Measurements from ENCODE around the gene TOMM20.

TOMM20 gene

DNA sequence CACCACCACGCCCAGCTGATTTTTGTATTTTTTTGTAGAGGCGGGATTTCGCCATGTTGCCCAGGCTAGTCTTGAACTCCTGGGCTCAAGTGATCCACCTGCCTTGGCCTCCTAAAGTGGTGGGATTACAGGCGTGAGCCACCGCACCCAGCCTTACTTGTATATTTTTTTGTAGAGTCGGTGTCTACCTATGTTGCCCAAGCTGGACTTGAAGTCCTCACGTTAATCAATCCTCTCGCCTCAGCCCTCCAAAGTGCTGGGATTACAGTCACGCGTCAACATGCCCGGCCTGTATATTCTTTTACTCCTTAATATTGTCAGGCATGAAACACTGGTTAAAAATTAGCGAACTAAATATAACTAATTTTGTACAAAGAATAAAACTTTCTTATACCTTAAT, 5.5 kb upstream of the TOMM20 start:
- DNase-seq (ENCODE audit: low spot score): no peak

DNA sequence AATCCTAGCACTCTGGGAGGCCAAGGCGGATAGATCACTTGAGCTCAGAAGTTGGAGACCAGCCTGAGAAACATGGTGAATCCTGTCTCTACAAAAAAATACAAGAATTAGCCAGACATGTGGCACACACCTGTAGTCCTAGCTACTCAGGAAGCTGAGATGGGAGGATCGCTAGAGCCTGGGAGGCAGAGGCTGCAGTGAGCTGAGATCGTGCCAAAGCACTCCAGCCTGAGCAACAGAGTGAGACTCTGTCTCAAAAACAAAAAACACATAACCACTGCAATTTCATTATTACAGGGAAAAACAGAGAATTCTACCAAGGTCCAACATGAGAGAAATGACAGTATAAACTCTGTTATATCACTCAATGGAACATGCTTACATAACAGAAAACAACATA, 4.4 kb upstream of the TOMM20 start:
- no peak for DNase-seq (ENCODE audit: low spot score)

DNA sequence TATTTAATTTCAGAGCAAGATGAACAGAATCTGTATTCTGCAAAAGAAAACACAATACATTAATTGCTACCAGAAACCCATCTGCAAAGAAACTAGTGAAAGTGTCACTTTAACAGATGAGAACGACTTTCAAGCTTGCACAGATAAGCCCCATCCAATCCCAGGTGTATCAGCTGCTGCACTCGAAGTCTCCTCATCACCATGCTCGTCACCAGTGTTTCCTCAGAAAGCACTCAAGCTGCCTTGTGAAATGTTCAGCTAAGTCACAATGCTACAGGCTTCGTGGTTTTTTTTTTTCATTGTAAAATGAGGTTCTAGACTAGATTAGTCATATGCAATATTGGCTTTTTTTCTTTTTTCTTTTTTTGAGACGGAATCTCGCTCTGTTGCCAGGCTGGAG, 3.3 kb upstream of the TOMM20 start:
- no peak for DNase-seq (ENCODE audit: low spot score)

DNA sequence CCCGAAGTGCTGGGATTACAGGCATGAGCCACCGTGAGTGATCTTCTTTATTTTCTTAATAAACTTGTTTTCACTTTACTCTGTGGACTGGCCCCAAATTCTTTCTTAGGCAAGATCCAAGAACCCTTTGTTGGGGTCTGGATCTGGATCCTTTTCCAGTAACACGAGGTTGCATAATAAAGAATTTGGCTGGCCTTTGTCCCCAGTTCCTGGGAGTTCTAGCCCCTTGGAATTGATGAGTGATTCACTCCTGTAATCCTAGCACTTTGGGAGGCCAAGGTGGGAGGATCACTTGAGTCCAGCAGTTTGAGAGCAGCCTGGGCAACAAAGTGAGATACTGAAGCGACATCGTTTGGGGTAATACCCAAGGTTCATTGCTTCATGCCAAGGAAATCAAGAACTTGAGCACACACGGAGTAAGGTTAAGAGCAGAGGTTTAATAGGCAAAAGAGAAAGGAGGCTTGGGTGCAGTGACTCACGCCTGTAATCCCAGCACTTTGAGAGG, 2.2 kb upstream of the TOMM20 start:
- no peak for DNase-seq (ENCODE audit: low spot score)

DNA sequence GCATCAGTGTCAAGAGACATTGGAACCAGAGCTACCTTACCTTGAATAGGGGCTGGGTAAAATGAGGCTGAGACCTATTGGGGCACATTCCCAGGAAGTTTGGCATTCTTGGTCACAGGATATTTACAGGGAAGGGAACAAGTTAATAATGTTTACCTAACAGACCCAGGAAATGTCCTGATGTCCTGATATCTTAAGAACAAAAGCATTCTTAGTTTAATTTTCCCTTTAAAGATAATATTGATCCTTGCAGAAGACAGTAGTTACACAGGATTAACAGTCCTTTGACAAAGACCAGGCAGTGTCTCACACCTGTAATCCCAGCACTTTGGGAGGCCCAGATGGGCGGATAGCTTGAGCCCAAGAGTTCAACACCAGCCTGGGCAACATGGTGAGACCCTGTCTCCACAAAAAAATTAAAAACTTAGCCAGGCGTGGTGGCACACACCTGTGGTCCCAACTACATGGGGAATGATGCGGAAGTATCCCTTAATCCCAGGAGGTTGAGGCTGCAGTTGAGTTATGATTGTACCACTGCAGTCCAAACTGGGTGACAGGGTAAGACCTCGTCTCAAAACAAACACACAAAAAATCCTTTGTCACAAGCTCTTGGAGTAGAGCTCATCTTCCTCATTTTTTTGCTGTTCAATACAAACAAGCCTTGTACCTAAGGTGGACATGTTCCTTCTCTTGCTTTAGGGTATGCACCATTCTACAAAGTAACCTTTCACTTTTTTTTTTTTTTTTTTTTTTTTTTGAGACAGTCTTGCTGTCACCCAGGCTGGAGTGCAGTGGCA, 1.3 kb upstream of the TOMM20 start:
- DNase-seq (ENCODE audit: low spot score): no peak

DNA sequence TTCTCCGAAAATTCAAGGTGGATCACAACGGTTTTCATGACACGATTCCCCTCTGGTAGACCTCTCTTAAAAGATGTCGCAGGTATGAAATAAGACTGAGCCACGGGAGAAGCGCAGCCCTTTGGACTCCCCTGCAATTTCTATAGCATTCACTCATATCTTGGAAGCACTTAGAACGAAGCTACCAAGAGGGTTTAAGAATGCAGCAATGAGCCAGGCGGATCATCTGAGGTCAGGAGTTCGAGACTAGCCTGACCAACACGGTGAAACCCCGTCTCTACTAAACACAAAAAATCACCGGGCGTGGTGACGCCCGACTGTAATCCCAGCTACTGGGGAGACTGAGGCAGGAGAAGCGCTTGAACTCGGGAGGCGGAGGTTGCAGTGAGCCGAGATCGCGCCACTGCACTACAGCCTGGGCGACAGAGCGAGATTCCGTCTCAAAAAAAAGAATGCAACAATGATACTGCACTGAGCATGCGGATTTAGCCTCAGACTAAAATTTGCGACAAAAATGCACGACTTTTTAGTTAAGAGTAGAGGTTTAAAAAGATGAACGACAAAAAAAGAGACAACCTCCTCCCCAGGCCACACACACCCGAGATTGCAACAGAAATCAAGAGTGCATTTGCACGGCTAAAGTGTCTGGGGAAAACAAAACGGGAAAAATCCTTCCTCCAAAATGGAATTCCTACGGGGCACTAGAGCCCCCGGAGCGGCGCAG, 743 bp downstream of the TOMM20 start:
- no peak for DNase-seq (ENCODE audit: low spot score)

DNA sequence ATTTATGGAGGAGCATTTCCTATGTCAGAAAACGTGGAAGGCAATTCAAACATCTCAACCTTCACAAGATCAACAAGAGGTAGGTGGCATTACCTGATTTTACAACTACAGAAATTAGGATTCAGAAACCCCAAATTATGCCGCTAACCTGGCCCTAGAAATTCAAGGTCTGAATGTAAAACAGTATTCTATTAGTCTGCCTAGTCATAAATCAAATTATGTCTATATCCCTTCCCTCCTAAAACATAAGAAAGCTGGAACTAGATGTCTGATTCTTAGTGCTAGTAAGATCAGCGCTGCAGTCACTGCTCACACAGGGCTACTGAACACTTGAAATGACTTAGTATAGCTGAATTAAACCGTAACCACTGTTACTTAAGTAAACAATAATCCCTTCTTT, 1.4 kb downstream of the TOMM20 start:
- DNase-seq (ENCODE audit: low spot score): no peak

DNA sequence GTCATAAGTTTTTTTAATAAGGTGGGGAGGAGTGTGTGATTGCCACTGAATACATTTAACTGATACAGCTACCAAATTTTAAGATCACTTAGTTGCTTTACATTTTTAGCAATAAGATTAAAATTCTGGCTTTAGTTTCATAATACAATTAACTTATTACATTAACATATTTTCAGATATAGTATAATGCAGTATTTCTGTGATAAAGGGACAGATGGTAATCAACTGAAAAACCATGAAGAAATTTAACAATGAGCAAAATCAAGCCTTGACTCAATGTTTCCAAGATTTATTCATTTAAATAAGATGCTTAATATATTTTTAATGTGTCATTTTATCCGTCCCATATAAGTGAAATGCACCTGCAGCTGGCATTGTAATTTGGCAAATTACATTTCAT, 4.0 kb downstream of the TOMM20 start:
- DNase-seq (ENCODE audit: low spot score): no peak

DNA sequence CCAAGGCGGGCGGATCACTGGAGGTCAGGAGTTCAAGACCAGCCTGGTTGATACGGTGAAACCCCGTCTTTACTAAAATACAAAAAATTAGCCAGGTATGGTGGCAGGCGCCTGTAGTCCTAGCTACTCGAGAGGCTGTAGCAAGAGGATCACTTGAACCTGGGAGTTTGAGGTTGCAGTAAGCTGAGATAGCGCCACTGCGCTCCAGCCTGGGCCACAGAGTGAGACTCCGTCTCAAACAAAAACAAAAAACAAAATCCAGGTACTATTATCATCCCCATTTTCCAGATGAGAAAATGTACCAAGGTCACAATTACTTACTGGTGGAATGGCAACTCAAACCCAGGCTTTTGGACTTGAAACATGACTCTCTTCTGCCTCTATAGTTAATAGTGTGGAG, 4.5 kb downstream of the TOMM20 start:
- no peak for DNase-seq (ENCODE audit: low spot score)

DNA sequence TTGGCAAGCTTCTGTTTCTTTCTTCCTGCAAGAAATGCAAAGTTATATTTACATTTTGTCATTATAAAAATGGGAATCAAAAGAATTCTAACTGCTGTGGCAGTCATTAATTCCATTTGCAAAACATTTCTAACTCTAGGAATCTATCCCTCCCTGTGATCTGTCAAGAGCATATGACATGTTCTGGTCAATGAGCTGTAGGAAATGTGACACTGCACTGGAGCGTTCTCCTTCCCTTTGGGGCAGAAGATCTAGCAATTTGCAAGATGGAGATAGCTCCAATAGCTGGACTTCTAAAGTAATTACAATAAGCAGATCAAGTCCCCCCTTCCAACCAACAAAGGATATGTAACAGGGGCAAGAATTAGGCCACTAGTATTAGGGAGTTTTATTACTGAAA, 6.3 kb downstream of the TOMM20 start:
- DNase-seq (ENCODE audit: low spot score): no peak

DNA sequence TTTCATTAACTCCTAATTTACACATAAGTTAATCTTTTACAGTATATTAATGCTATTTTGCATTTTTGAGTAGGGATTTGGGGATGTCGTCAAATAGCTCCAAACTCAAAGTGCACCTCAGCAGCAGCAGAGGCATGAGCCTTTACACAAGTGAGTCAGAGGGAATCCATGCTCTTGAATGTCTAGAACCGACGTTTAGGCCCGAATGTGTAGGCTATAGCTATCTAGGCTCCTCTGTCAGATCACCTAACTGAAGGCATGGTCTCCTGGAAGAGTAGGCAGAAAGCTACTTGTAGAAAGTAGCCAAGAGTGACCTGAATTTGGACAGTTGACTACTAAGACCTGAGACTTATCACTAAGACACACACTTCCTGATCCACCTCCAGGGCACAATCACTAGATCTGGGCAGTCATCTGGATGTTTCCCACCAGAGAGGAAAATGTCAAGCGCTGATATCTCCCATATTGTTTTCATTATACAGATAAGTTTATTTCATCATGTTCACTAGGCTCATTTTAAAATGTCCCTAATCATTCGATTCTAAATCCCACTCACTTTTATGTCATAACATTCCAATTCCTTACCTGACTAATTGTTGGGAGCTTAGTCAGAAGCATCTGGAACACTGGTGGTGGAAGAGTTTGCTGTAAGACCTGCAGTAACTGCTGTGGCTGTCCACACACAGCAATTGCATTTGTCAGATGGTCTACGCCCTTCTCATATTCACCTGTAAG, 15.3 kb downstream of the TOMM20 start:
- DNase-seq (ENCODE audit: low spot score): no peak

DNA sequence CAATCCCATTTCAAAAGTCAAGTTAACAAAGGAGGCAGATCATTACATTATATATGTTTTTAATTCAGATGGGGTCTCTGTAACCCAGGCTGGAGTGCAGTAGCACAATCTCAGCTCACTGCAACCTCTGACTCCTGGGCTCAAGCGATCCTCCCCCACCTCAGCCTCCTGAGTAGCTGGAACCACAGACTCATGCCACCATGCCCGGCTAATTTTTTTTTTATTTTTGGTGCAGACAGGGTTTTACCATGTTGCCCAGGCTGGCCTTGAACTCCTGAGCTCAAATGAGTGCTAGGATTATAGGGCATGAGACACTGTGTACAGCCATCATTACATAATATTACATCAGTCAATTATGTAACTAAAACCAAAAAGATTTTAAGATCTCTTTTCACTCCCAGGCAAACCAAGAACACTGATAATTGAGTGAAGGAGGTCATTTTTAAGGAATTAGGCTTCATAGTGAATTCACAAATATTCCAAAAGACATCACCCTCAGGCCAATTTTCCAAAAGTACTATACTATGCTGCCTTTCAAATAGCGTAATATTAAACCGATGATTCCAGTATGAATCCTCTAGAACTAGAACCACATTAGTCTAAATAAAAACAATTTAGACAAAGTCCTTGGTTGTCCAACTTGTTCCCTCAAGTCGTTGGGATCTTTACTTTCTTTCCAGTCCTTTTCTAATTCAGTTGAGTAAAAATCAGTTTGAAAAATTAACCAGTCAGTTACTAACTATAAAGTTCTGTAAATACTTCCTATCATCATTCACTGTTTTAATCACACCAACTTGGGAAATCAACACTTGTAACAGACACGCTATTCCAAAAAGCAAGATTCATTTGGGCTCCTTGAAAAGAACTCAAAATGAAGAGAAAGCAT, 16.1 kb downstream of the TOMM20 start:
- no peak for DNase-seq (ENCODE audit: low spot score)

DNA sequence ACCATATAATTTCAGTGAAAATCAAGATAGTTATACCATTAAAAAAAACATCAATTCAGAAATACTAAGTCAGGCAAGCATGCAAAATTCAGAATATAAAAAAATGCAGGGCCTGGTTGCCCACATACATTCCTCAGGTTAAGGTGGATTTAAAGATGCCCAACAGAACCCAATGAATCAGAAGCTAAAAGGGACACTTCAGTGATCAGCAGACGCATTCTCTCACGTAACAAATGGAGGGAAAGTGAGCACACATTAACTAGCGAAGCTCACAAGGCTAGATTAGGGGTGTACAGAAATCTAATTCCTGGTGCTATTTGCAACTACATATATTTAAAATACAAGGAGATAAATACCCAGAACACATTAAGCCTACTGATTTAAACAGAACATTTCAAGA, 17.5 kb downstream of the TOMM20 start:
- DNase-seq (ENCODE audit: low spot score): no peak

DNA sequence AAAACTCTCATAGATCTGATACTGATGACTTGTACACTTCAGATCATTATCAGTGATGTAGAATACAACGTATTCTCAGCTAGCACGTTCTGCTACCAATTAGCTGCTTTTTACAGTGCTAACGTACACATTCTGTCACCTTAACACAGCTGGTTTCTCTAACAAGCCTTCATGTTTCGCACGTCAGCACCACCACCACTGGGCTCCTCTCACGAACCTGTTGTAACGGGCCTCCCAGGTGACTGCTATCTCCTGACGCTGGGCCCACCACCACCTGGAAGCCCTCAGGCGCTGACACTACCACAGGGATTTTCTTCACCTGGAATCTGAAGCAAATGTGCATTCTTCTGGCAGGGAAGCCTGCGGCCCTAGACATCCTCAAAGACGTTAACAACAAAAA, 19.8 kb downstream of the TOMM20 start:
- DNase-seq (ENCODE audit: low spot score): no peak

DNA sequence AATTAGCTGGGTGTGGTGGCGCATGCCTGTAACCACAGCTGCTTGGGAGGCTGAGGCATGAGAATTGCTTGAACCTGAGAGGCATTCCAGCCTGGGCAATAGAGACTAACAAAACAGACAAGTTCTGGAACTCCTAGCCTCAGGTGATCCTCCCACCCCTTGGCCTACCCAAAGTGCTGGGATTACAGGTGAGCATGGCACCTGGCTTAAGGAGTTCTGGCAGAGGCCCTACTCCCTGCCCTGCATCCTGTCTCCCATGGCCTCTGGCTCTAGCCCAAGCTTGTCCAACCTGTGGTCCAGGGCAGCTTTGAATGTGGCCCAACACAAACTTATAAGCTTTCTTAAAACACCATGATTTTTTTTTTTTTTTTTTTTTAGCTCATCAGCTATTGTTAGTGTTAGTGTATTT, 20.4 kb downstream of the TOMM20 start:
- DNase-seq (ENCODE audit: low spot score): no peak

DNA sequence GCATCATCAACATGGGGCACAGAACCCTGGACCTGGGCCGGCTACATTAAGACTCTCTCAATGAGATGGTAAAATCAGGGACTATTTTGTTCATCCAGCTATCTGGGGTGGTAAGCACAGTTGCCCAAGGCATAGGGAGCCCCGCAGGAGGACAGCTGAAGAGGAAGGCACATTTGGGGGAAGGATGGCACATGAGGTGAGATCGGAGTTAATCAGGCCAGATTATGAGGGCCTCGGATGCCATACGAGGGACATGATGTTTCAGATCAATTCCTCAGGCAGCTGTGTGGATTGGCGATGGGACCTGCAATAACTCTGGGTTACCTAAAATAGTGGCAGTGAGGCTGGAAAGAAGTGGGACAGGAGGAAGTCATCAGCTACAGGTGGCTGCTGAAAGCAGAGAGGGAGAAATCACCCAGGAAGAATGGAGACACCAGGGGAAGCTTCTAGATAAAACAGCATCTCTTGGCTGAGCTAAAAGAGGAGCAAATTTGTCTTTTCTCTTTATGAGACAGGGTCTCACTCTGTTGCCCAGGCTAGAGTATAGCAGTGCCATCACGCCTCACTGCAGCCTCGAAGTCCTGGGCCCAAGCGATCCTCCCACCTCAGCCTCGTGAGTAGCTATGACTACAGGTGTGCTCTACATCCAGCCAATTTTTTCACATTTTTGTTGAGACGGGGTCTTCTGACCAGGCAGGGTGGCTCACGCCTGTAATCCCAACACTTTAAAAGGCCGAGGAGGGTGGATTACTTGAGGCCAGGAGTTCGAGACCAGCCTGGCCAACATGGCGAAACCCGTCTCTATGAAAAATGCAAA, 21.1 kb downstream of the TOMM20 start:
- no peak for DNase-seq (ENCODE audit: low spot score)

DNA sequence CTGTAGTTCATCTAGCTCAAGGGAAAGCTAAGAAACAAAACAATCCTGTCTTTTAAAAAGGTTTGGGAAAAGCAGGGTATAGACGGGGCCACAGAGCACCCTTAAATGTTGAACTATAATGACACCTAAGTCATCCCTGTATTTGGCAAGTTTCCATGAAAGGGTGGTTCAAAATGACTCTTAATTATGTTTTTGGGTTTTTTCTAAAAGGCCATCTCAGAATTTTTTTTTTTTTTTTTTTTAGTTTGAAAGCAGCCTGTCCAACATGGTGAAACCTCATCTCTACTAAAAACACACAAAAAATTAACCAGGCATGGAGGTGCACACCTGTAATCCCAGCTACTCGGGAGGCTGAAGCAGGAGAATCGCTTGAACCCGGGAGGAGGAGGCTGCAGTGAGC, 22.2 kb downstream of the TOMM20 start:
- DNase-seq (ENCODE audit: low spot score): no peak

DNA sequence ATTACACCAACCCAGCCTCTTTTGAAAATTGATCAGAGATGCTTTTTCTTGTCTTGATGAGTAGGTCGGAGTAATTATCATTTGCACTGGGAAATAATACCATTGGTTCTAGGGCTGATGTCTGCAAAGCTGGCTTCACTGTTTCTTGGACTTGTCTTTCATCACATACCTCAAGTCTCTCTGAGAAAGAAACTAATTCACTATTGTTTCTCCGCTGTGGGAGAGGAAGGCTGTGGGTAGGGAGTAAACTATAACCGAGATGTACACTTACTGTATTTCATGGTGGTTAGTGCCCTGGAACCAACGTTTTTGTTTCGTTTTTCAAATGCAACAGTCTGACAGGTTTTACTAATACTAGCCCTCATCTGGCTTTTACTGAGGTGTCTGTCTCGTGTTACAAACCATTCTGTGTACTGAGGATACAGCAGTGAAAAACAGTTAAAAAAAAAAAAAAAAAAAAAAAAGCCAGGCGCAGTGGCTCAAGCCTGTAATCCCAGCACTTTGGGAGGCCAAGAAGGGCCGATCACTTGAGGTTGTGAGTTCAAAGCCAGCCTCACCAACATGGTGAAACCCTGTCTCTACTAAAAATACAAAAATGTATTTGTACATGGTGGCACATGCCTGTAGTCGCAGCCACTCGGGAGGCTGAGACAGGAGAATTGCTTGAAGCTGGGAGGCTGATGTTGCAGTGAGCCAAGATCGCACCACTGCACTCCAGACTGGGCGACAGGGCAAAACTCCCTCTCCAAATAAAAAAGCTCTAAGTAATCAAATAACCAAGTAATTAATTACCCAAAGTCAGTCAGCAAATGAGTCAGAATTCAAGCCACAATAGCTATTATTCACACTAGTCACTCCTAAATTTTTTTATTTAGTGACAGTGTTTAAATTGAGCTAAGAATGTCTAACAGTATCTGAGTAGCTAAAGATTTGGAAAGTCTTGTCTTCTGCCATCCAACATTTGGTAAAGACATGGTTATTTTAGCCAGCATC, 23.3 kb downstream of the TOMM20 start:
- DNase-seq (ENCODE audit: low spot score): no peak

DNA sequence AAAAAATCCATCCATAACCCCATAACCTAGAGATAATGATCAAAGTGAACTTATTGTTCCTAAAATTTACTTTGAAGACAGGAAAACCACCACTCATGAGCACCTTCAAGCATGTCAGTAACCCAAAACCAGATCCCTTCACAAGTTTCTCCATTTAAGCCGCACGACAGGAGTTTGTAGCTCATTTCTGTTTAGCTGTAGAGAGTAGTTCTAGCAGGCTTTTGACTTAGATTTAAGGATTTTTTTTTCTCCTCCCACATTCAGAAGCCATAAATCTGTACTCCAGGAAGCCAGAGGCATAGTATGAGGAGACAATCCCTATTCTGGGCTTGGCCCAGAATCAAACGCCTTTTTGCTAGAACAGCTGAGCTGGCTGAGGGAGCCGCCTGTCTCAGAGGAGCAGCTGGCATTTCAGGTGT, 25.6 kb downstream of the TOMM20 start:
- DNase-seq (ENCODE audit: low spot score): no peak
